ENCODE measurements around the gene RMI2.
A peak's percentile ranks its signal among the peaks of the same experiment; 100 is the strongest.
"Not testable (repeated sequence)": the region's sequence is repeated elsewhere in the genome, so short reads cannot be mapped to it uniquely, and the experiment has no call there.

RMI2 gene

GRCh38 chr16:11370084-11370931 lies 25.0 kb downstream of the RMI2 start:
- ATAC-seq (peak; percentile 61), DNase-seq (peak; percentile 23)
- Mint-ChIP-seq H3K27ac (peak overlapping the region; percentile 67), H3K27me3 (no peaks in the 10 kb centered on the region), H3K4me1 (peaks cover 17% of the 10 kb centered on the region), H3K36me3 (ENCODE audit: low read depth) (no peaks in the 10 kb centered on the region), H3K9me3 (no peaks in the 10 kb centered on the region), H3K4me3 (no peak overlapping the region)

- not testable (repeated sequence) for H3K36me3 Mint-ChIP-seq (ENCODE audit: low read depth); H3K9me3 Mint-ChIP-seq; H3K4me3 Mint-ChIP-seq; DNase-seq; H3K27me3 Mint-ChIP-seq; ATAC-seq
- Mint-ChIP-seq H3K4me1 (peaks cover 17% of the 10 kb centered on the region), H3K27ac (peak overlapping the region; percentile 67)
Observed at GRCh38 chr16:11370932-11371279, 25.6 kb downstream of the RMI2 start.

- Mint-ChIP-seq H3K4me3 (no peak overlapping the region), H3K27ac (no peak overlapping the region), H3K4me1 (peaks cover 13% of the 10 kb centered on the region), H3K9me3 (no peaks in the 10 kb centered on the region), H3K27me3 (no peaks in the 10 kb centered on the region), H3K36me3 (ENCODE audit: low read depth) (no peaks in the 10 kb centered on the region)
- ATAC-seq (no peak), DNase-seq (no peak)
Observed at GRCh38 chr16:11372073-11372828, 27.0 kb downstream of the RMI2 start.

GRCh38 chr16:11372829-11373306 lies 27.6 kb downstream of the RMI2 start:
- no peaks in the 10 kb centered on the region for H3K36me3 Mint-ChIP-seq (ENCODE audit: low read depth)

DNA sequence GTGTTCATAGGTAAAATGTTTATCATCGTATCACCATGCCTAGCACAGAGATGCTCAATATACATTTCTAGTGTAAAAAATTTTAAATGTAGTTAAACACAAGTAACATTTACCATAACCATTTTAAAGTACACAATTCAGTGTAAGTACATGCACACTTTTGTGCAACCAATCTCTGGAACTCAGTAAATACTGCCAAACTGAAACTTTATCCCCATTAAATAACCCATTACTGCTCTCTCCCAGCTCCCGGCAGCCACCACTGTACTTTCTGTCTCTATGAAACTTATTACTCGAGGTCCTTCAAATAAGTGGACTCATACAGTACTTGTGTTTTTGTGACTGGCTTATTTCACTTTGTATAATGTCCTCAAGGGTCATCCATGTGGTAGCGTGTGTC lies 29.0 kb downstream of the RMI2 start:
- Mint-ChIP-seq H3K9me3 (no peaks in the 10 kb centered on the region), H3K4me1 (peaks cover 21% of the 10 kb centered on the region), H3K27me3 (no peaks in the 10 kb centered on the region), H3K4me3 (no peak overlapping the region), H3K36me3 (ENCODE audit: low read depth) (peaks cover 2% of the 10 kb centered on the region), H3K27ac (no peak overlapping the region)
- DNase-seq, result no peak
- no peak for ATAC-seq

More at GRCh38 chr16:11372829-11373306, 27.6 kb downstream of the RMI2 start:
- Mint-ChIP-seq H3K4me1 (peaks cover 13% of the 10 kb centered on the region), H3K27ac (no peak overlapping the region), H3K4me3 (no peak overlapping the region), H3K27me3 (no peaks in the 10 kb centered on the region), H3K9me3 (no peaks in the 10 kb centered on the region)
- no peak for ATAC-seq
- no peak for DNase-seq

DNA sequence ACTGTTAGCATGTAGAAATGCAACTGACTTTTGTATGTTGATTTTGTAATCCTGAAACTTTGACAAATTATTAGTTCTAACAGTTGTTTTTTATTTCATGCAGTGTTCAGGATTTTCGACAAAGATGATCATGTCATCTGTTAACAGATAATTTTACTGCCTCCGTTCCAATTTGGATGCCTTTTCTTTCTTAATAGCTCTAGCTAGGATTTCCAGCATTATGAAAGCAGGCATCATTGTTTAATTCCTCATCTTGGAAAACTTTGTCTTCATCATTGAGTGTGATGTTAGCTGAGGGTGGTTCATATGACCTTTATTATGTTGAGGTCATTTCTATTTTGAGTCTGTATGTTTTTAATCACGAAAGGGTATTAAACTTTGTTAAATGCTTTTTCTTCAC lies 31.9 kb downstream of the RMI2 start:
- no peaks in the 10 kb centered on the region for H3K9me3 Mint-ChIP-seq
- H3K27me3 Mint-ChIP-seq, result no peaks in the 10 kb centered on the region
- no peak for DNase-seq
- H3K4me3 Mint-ChIP-seq, result no peak overlapping the region
- H3K36me3 Mint-ChIP-seq (ENCODE audit: low read depth), result peaks cover 7% of the 10 kb centered on the region
- peaks cover 17% of the 10 kb centered on the region for H3K4me1 Mint-ChIP-seq
- no peak for ATAC-seq
- H3K27ac Mint-ChIP-seq, result no peak overlapping the region

DNA sequence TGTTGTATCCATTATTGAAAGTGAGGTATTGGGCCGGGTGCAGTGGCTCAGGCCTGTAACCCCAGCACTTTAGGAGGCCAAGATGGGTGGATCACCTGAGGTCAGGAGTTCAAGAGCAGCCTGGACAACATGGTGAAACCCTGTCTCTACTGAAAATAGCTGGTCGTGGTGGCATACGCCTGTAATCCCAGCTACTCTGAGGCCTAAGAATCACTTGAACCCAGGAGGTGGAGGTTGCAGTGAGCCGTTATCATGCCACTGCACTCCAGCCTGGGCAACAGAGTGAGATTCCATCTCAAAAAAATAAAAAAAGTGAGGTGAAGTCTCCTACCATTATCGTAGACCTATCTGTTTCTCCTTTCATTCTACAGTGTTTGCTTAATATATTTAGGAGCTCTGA lies 33.7 kb downstream of the RMI2 start:
- DNase-seq; H3K9me3 Mint-ChIP-seq; H3K4me3 Mint-ChIP-seq; ATAC-seq; H3K27me3 Mint-ChIP-seq; H3K36me3 Mint-ChIP-seq (ENCODE audit: low read depth): not testable (repeated sequence)
- peaks cover 17% of the 10 kb centered on the region for H3K4me1 Mint-ChIP-seq
- H3K27ac Mint-ChIP-seq, result peak overlapping the region; percentile 17

- peak overlapping the region; percentile 17 for H3K27ac Mint-ChIP-seq
- ATAC-seq, result peak; percentile 93
- H3K27me3 Mint-ChIP-seq, result no peaks in the 10 kb centered on the region
- peaks cover 17% of the 10 kb centered on the region for H3K4me1 Mint-ChIP-seq
- DNase-seq, result peak; percentile 27
- peaks cover 7% of the 10 kb centered on the region for H3K36me3 Mint-ChIP-seq (ENCODE audit: low read depth)
- no peak overlapping the region for H3K4me3 Mint-ChIP-seq
- no peaks in the 10 kb centered on the region for H3K9me3 Mint-ChIP-seq
Observed at GRCh38 chr16:11379420-11379819, 34.2 kb downstream of the RMI2 start.

GRCh38 chr16:11380836-11381235 lies 35.6 kb downstream of the RMI2 start:
- ATAC-seq (no peak), DNase-seq (no peak)
- no peak overlapping the region for H3K4me3 Mint-ChIP-seq
- H3K4me1 Mint-ChIP-seq, result peaks cover 17% of the 10 kb centered on the region
- H3K36me3 Mint-ChIP-seq (ENCODE audit: low read depth), result peaks cover 7% of the 10 kb centered on the region
- H3K27me3 Mint-ChIP-seq, result no peaks in the 10 kb centered on the region
- H3K27ac Mint-ChIP-seq, result no peak overlapping the region
- no peaks in the 10 kb centered on the region for H3K9me3 Mint-ChIP-seq

GRCh38 chr16:11383481-11384183 lies 38.4 kb downstream of the RMI2 start:
- H3K27me3 Mint-ChIP-seq, result peaks cover 2% of the 10 kb centered on the region

GRCh38 chr16:11384184-11384955 lies 39.1 kb downstream of the RMI2 start:
- Mint-ChIP-seq H3K27ac (no peak overlapping the region), H3K27me3 (peaks cover 2% of the 10 kb centered on the region), H3K9me3 (no peaks in the 10 kb centered on the region), H3K4me3 (no peak overlapping the region), H3K4me1 (peaks cover 10% of the 10 kb centered on the region), H3K36me3 (ENCODE audit: low read depth) (peaks cover 5% of the 10 kb centered on the region)
- DNase-seq, result no peak
- ATAC-seq, result no peak

More at GRCh38 chr16:11383481-11384183, 38.4 kb downstream of the RMI2 start:
- ATAC-seq (no peak), DNase-seq (no peak)
- H3K36me3 Mint-ChIP-seq (ENCODE audit: low read depth), result peaks cover 5% of the 10 kb centered on the region
- H3K27ac Mint-ChIP-seq, result no peak overlapping the region
- H3K4me3 Mint-ChIP-seq, result no peak overlapping the region
- peaks cover 17% of the 10 kb centered on the region for H3K4me1 Mint-ChIP-seq
- H3K9me3 Mint-ChIP-seq, result no peaks in the 10 kb centered on the region

DNA sequence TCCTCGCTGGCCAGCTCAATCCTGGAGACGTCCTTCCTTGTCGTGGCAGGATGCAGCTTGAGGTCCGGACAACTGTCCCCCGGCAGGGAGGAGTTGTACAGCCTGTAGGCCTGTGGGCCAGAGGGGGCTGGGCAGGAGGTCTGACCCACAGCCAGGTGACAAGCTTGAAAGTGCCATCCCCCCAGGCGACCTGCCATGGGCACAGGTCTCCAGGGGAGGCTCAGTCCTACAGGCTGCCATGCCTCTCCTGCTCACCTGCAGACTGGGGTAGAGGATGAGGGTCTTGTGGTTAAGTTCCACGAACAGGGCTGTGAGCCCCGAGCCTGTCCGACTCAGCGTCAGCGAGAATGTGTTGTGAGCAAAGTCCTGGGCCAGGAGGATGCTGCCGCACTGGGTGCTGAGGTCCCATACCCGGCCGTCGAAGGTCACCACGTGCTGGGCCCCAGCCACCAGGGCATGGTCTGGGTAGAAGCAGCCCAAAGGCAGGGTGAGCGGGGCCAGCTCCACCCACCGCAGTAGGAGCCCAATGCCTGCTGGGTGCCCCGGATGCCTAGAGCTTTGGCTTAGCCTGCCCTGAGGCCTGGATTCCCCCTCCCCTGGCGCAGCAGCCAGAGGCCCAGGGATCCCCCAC lies 39.8 kb downstream of the RMI2 start:
- Mint-ChIP-seq H3K4me1 (peaks cover 4% of the 10 kb centered on the region), H3K27ac (no peak overlapping the region), H3K9me3 (no peaks in the 10 kb centered on the region), H3K36me3 (ENCODE audit: low read depth) (peaks cover 5% of the 10 kb centered on the region), H3K4me3 (no peak overlapping the region), H3K27me3 (peaks cover 2% of the 10 kb centered on the region)
- no peak for DNase-seq
- ATAC-seq, result no peak

DNA sequence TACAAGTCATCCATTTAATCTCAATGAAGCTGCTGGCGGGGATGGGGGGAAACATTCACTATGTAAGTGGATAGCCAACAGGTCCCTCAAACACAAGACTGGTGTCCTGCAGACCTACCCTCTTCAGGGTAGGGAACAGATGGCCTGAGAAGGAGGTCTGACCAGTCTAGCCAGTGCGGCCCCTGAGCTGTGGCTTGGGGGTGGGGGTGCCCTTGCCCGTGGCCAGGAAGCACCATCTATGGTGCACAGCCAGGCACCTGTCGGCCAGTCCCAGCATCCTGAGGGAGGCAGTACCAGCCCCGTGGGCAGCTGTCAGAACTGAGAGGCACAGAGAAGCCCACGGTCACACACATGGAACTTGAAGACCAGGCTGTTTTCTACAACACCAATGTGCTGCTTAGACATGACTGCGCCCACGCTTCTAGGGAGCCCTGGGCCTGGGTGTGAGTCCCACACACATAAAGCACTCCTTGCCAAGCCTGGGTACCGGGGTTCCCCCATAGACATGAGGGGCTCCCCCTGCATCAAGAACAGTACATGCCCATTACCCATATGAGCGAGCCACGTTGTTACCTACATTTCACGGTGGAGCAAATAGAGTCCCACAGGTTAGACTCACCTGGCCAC lies 40.9 kb downstream of the RMI2 start:
- Mint-ChIP-seq H3K27me3 (peaks cover 2% of the 10 kb centered on the region), H3K4me3 (no peak overlapping the region)
- peak; percentile 51 for ATAC-seq

More for the DNA sequence above, 40.9 kb downstream of the RMI2 start:
- Mint-ChIP-seq H3K9me3 (no peaks in the 10 kb centered on the region), H3K36me3 (ENCODE audit: low read depth) (peaks cover 5% of the 10 kb centered on the region), H3K27ac (no peak overlapping the region), H3K4me1 (peaks cover 2% of the 10 kb centered on the region)
- DNase-seq, result no peak

Measured in activated naive CD8-positive, alpha-beta T cell treated with anti-CD3 and anti-CD28 coated beads, Interleukin-2, amount 50 U/mL, for 24 hours (primary cell).